K562 (cell line): ENCODE measurements around the gene G6PC3. TPM values are rescaled to one million over a fixed set of nuclear protein-coding genes. Genes with fewer than 3 reads are reported as not detected.

Experiments used
- CEBPG ChIP-seq, 3 experiments: fragments of 200-800 bp in 1 of 3; sonication (Bioruptor generic) in 1 of 3; sonication (generic) in 1 of 3; formaldehyde crosslinking in 1 of 3; IDR thresholded peaks in 2 of 3; conservative IDR thresholded peaks in 1 of 3; 2 replicates each; pipeline versions ENCODE4 v1.6.1 to v1.8.0; 2016 to 2022; ENCODE audit warnings: missing compliant biosample characterization in 2 of 3, missing genetic modification characterization in 2 of 3, mild to moderate bottlenecking in 1 of 3, missing genetic modification reagents in 1 of 3
- FOS ChIP-seq: IDR thresholded peaks from 3 replicates; pipeline ENCODE4 v1.6.1; 2011; ENCODE audit not compliant: insufficient read length; ENCODE audit errors: extremely low read depth
- FOXK1 ChIP-seq: sonication (generic); formaldehyde crosslinking; IDR thresholded peaks from 2 replicates; pipeline ENCODE4 v1.8.0; 2022; ENCODE audit warnings: missing genetic modification reagents, mild to moderate bottlenecking, borderline replicate concordance
- FUS ChIP-seq: fragments of 200-400 bp; formaldehyde crosslinking; optimal IDR thresholded peaks from 2 replicates; pipeline ENCODE3; 2017; ENCODE audit warnings: low read depth, low read length
- GABPA ChIP-seq: fragments of 200-800 bp; sonication (Bioruptor generic); conservative IDR thresholded peaks from 2 replicates; pipeline ENCODE4 v1.6.1; 2016; ENCODE audit warnings: low read depth, missing genetic modification characterization, missing compliant biosample characterization
- HDAC1 ChIP-seq, 2 experiments: fragments of 450-650 bp; IDR thresholded peaks; 2 replicates each; pipeline ENCODE4 v1.6.1; 2016 to 2017; ENCODE audit warnings: inconsistent platforms in 1 of 2, mild to moderate bottlenecking in 1 of 2, moderate library complexity in 1 of 2
- HMG20B ChIP-seq: fragments of 250-450 bp; sonication (Bioruptor Pico); IDR thresholded peaks from 2 replicates; pipeline ENCODE4 v1.5.0; 2021; ENCODE audit warnings: mild to moderate bottlenecking
- KLF16 ChIP-seq: IDR thresholded peaks from 2 replicates; pipeline ENCODE4 v1.6.1; 2016; ENCODE audit warnings: antibody characterized with exemption
- MCM3 ChIP-seq: fragments of 450-650 bp; IDR thresholded peaks from 2 replicates; pipeline ENCODE4 v1.6.1; 2016
- MCM7 ChIP-seq, 2 experiments: fragments of 450-650 bp; IDR thresholded peaks; 2 replicates each; pipeline ENCODE4 v1.6.1; 2016 to 2018
- MEF2D ChIP-seq: conservative IDR thresholded peaks from 2 replicates; pipeline ENCODE4 v1.6.1; 2016; ENCODE audit warnings: low read depth, missing genetic modification characterization, missing compliant biosample characterization
- NR2C1 ChIP-seq, 2 experiments: fragments of 450-650 bp; IDR thresholded peaks; 2 replicates each; pipeline ENCODE4 v1.6.1; 2017; ENCODE audit warnings: mild to moderate bottlenecking in 2 of 2, antibody characterized with exemption in 1 of 2, inconsistent platforms in 1 of 2, missing compliant biosample characterization in 1 of 2, missing genetic modification characterization in 1 of 2
- PHB ChIP-seq: fragments of 250-450 bp; sonication (Bioruptor Pico); IDR thresholded peaks from 2 replicates; pipeline ENCODE4 v1.5.0; 2021
- RBM15 ChIP-seq: fragments of 200-400 bp; formaldehyde crosslinking; IDR thresholded peaks from 2 replicates; pipeline ENCODE4 v1.6.1; 2018; ENCODE audit warnings: mild to moderate bottlenecking, low read length, moderate library complexity; ENCODE audit not compliant: insufficient read depth
- RCOR1 ChIP-seq, 2 experiments: IDR thresholded peaks; 2 replicates each; pipeline ENCODE4 v1.6.1; 2012; ENCODE audit warnings: low read depth in 2 of 2, low read length in 2 of 2, borderline replicate concordance in 1 of 2, improper control_type of control experiment in 1 of 2
- RUNX1 ChIP-seq: sonication (generic); IDR thresholded peaks from 2 replicates; pipeline ENCODE4 v1.6.1; 2016; ENCODE audit warnings: antibody characterized with exemption, low read depth
- SAP30 ChIP-seq: fragments of 200-600 bp; sonication (generic); IDR thresholded peaks from 2 replicates; pipeline ENCODE4 v1.6.1; 2012; ENCODE audit warnings: borderline replicate concordance, low read depth, mild to moderate bottlenecking, moderate library complexity, low read length, control low read depth, inconsistent platforms; ENCODE audit not compliant: insufficient read depth, poor library complexity, severe bottlenecking
- SMAD2 ChIP-seq: fragments of 150-350 bp; IDR thresholded peaks from 2 replicates; pipeline ENCODE4 v1.6.1; 2014; ENCODE audit warnings: low read depth, mild to moderate bottlenecking, low read length
- TBL1XR1 ChIP-seq, 2 experiments: IDR thresholded peaks; 2 replicates each; pipeline ENCODE4 v1.6.1; 2012; ENCODE audit warnings: improper control_type of control experiment in 2 of 2, low read length in 2 of 2, mild to moderate bottlenecking in 1 of 2
- ZKSCAN3 ChIP-seq: fragments of 250-450 bp; sonication (Bioruptor Pico); IDR thresholded peaks from 2 replicates; pipeline ENCODE4 v1.4.0; 2020
- ZNF239 ChIP-seq: fragments of 250-450 bp; sonication (Bioruptor Pico); IDR thresholded peaks from 2 replicates; pipeline ENCODE4 v1.4.0; 2020; ENCODE audit warnings: mild to moderate bottlenecking
- ZNF316 ChIP-seq: fragments of 450-650 bp; IDR thresholded peaks from 2 replicates; pipeline ENCODE4 v1.6.1; 2016
- ZNF551 ChIP-seq: fragments of 250-450 bp; sonication (Bioruptor Pico); IDR thresholded peaks from 2 replicates; pipeline ENCODE4 v1.5.0; 2021; ENCODE audit warnings: mild to moderate bottlenecking, moderate library complexity
- polyA plus RNA-seq, 8 experiments: library from polyadenylated mRNA; depleted of rRNA in 4 of 8; stranded (reverse) in 5 of 8; unstranded in 3 of 8; fragments of >200 nt; fragmentation: Nextera tagmentation in 2 of 8; fragmentation: Illumina TruSeq in 1 of 8; extraction: Ambion mirVana in 2 of 8; extraction: Trizol in 1 of 8; gene quantifications; 2 replicates each; pipeline versions ENCODE4 v1.2.1 to v1.2.3, GENCODE V29; 2011 to 2014; ENCODE audit warnings: inconsistent platforms in 1 of 8, missing spikeins in 1 of 8
- total RNA-seq, 7 experiments: library from RNA; depleted of rRNA in 6 of 7; stranded (reverse); fragments of >200 nt in 6 of 7; fragmentation: Illumina TruSeq in 2 of 7; extraction: Trizol in 2 of 7; gene quantifications; 2 replicates each; pipeline versions ENCODE4 v1.2.1 to v1.2.3, GENCODE V29; 2011 to 2021; ENCODE audit warnings: low replicate concordance in 1 of 7
- TF ChIP-seq, protein P1 (sequence below): fragments of 250-450 bp; sonication (Bioruptor Pico); IDR thresholded peaks from 2 replicates; pipeline ENCODE4 v1.8.0; 2021; ENCODE audit warnings: moderate library complexity, mild to moderate bottlenecking, inconsistent platforms
- TF ChIP-seq, protein P2 (sequence below): fragments of 450-650 bp; formaldehyde crosslinking; IDR thresholded peaks from 2 replicates; pipeline ENCODE4 v1.4.0; 2022; ENCODE audit warnings: missing genetic modification characterization

G6PC3 gene
- total and polyA plus RNA-seq, 9 of the 15 experiments (the other 6 are each of a cell fraction or from before 2014, with no cell fraction given) = 10.4 to 57.8 (median 31.1) TPM

- TF ChIP-seq, protein P1, sequence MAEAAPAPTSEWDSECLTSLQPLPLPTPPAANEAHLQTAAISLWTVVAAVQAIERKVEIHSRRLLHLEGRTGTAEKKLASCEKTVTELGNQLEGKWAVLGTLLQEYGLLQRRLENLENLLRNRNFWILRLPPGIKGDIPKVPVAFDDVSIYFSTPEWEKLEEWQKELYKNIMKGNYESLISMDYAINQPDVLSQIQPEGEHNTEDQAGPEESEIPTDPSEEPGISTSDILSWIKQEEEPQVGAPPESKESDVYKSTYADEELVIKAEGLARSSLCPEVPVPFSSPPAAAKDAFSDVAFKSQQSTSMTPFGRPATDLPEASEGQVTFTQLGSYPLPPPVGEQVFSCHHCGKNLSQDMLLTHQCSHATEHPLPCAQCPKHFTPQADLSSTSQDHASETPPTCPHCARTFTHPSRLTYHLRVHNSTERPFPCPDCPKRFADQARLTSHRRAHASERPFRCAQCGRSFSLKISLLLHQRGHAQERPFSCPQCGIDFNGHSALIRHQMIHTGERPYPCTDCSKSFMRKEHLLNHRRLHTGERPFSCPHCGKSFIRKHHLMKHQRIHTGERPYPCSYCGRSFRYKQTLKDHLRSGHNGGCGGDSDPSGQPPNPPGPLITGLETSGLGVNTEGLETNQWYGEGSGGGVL = no peak
- TF ChIP-seq, protein P2, sequence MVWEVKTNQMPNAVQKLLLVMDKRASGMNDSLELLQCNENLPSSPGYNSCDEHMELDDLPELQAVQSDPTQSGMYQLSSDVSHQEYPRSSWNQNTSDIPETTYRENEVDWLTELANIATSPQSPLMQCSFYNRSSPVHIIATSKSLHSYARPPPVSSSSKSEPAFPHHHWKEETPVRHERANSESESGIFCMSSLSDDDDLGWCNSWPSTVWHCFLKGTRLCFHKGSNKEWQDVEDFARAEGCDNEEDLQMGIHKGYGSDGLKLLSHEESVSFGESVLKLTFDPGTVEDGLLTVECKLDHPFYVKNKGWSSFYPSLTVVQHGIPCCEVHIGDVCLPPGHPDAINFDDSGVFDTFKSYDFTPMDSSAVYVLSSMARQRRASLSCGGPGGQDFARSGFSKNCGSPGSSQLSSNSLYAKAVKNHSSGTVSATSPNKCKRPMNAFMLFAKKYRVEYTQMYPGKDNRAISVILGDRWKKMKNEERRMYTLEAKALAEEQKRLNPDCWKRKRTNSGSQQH (CRISPR knock-in tag) = no peak
- no peak for TF ChIP-seq NR2C1 (IDR thresholded peaks at IDR 0.05)
- TF ChIP-seq NR2C1 (tag; IDR thresholded peaks at IDR 0.05) = no peak
- TF ChIP-seq RBM15 = no peak
- peak in 1 of 2 experiments; percentile 89; a peak in 2 of 4 replicates for TF ChIP-seq TBL1XR1 (IDR thresholded peaks at IDR 0.05; ENCODE audit: low read length in 2 of 2)
- TF ChIP-seq ZNF316 = no peak
- TF ChIP-seq ZNF551 (CRISPR knock-in tag) = no peak
- TF ChIP-seq HMG20B (CRISPR knock-in tag) = no peak
- no peak for TF ChIP-seq ZKSCAN3 (CRISPR knock-in tag)
- no peak for TF ChIP-seq GABPA (tag)
- no peak for TF ChIP-seq FUS
- no peak for TF ChIP-seq SMAD2
- TF ChIP-seq FOS = no peak
- TF ChIP-seq HDAC1 (IDR thresholded peaks at IDR 0.05) = 0 out of 4 replicates have a peak, but pooled peaks of 1 of the 2 experiments have one; percentile 29
- 0 out of 2 replicates have a peak, but pooled peaks have one; percentile 57 for TF ChIP-seq KLF16
- no peak for TF ChIP-seq MCM3
- no peak for TF ChIP-seq PHB (CRISPR knock-in tag)
- TF ChIP-seq RUNX1 = no peak
- TF ChIP-seq FOXK1 = no peak
- TF ChIP-seq RCOR1 (IDR thresholded peaks at IDR 0.05; ENCODE audit: borderline replicate concordance in 1 of 2, low read depth in 2 of 2, low read length in 2 of 2) = peak in 1 of 2 experiments; percentile 25; a peak in 1 of 4 replicates
- no peak for TF ChIP-seq ZNF239
- no peak for TF ChIP-seq MCM7 (IDR thresholded peaks at IDR 0.05)
- TF ChIP-seq SAP30 = no peak
- no peak for TF ChIP-seq CEBPG (CRISPR knock-in tag; IDR thresholded peaks at IDR 0.05)
- TF ChIP-seq CEBPG (tag; conservative IDR thresholded peaks at IDR 0.05 in 1 of 2, IDR thresholded peaks at IDR 0.05 in 1 of 2) = no peak
- TF ChIP-seq MEF2D (tag) = peak; percentile 99
Measured at GRCh38 chr17:44110823-44111633, 40.5 kb downstream of the G6PC3 start (continued).
